GM15510 (cell line): ENCODE data around the gene RWDD1.

Experiments used
- POLR2A ChIP-seq: IDR thresholded peaks from 3 replicates; pipeline ENCODE4 v1.6.1; 2011; ENCODE audit warnings: borderline replicate concordance; ENCODE audit not compliant: insufficient read length; ENCODE audit errors: extremely low read depth

The RWDD1 gene

DNA sequence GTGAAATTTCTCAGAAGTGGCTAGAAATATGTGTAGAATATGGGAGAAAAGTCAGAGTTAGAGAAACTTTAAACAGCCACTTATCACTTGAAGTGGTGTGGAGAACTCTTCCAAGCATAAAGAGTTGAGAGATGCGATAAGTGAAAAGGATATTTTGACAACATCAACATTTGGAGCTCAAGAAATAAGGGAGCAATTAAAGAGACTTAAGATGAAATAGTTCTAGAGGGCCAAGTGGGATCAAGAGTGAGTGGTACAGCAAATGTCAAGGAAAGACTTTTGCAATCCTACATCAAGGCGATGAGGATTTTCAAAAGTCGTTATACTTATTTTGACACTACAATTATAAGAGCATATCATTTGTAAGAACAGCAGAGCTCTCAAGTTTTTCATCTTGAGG lies 54.6 kb downstream of the RWDD1 start:
- no peak for TF ChIP-seq POLR2A

DNA sequence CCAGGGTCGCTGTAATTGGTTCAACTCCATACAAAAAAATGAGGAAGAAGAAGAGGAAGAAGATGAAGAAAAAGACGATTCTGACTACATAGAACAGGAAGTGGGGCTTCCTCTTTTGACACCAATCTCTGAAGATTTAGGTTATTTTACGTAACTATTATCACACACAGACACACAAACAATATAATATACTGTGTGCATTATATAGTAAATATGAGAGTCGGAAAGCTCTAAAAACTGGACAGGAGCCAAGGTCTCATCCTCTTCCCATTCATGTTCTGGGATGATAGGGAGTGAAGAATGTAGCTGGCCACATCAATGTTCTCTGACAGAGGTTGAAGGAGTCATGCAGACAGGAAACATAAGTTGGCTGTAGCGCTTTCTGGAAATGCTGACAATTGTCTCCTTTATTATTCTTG lies 58.3 kb downstream of the RWDD1 start:
- TF ChIP-seq POLR2A: no peak

DNA sequence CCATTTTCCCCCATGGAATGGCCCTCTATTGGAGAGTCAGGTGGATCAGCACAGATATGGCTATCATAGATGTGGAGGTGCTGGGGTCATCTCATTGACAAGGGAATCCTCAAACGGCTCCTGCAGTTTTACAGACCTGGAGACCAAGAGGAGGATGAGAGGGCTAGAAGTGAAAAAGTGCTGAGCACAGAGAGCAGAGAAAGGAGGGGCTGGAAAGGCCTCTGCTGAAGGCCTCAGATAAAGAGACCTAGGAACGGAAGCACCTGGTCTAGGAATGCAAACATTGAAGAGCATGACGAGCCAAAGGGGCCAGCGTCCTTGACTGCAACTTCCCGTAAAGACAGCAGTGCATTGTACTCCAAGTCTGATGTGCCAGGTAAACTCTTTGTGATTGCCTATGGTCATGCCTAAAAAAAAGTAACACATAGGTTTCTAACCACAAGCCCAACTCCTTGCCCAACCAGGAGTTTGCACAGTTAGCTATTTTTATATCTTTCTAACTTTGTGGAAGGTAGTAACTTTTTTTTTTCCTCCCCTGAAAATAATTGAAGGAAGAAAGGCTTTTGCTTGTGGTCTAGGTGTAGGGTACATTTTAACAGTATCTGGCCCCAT lies 60.2 kb downstream of the RWDD1 start:
- TF ChIP-seq POLR2A: no peak

DNA sequence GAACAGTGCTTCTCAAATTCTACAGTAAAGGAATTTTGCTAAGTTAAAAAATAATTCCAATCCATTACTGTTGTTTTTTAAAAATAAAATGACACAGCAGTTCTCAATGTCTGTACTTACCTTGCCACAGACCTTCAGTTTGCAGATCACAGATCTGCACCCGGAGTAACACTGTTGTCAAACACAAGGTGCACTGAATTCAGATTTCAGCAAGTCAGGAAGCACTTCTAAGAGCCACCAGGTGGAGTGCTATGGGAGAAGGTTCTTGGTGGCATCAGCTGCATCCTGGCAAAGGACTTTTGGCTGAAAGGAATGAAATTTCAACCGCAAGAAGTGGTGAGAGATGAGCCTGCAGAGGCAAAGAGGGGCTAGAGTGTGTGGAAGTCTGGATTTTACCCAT lies 62.4 kb downstream of the RWDD1 start:
- no peak for TF ChIP-seq POLR2A
